KG1 (cell line): ENCODE results near the gene ZNF276.

ENCODE experiments used
- DNase-seq: peaks from one replicate; lab custom pipeline; 2025; lab: John Stamatoyannopoulos, UW

ZNF276 gene

GRCh38 chr16:89785523-89786155 lies 64.3 kb downstream of the ZNF276 start:
- DNase-seq = no peak

DNA sequence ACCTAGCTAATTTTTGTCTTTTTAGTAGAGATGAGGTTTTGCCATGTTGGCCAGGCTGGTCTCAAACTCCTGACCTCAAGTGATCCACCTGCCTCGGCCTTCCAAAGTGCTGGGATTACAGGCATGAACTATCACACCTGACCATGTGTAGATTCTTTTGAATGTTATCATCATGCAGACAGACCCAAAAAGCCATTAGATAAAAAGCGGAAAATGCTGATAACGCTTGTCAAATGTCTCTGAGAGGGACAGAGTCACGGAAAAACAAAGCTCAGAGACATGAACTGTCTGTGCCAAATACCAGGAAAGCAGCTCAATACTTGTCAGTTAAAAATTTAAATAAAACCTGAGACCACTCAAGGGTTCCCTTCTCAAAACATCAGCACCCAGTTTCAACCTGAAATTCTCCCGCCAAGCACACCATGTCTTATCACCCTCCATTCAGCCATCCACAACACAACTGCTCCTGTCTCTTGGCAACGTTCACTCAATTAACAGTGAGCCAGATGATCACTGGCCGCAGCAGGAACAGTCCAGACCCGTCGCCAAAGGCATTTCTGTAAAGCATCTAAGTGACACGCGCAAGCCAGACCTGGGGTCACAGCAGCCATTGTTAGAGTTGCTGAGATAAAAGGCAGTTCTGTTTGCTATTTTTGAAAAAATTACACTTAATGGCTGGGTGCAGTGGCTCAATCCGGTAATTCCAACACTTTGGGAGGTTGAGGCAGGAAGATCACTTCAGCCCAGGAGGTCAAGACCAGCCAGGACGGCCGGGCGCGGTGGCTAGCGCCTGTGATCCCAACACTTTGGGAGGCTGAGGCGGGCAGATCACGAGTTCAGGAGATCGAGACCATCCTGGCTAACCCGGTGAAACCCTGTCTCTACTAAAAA lies 65.4 kb downstream of the ZNF276 start:
- DNase-seq = no peak

DNA sequence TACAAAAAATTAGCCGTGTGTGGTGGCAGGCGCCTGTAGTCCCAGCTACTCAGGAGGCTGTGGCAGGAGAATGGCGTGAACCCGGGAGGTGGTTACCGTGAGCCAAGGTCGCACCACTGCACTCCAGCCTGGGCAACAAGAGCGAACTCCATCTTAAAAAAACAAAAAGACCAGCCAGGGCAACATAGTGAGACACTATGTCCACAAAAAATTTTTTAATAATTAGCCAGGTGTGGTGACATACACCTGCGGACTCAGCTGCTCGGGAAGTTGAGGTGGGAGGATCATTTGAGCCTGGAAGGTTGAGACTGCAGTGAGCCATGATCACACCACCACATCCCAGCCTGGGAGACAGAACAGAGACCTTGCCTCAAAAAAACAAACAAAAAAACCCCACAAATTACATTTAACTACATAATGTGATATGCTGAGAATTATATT lies 66.0 kb downstream of the ZNF276 start:
- DNase-seq = no peak
